A673 (cell line): Measurements from ENCODE around the gene CTAGE1. TPM values are rescaled to one million over a fixed set of nuclear protein-coding genes. Genes with fewer than 3 reads are reported as not detected.

Experiments
- BruUV-seq: library from RNA; stranded (reverse); fragments of 400-500 nt; replicated peaks from 2 replicates; lab custom pipeline; 2021; lab: Mats Ljungman, UMichigan
- CTCF ChIA-PET: fragments of 300-600 bp; sonication (Branson Sonifier 250); formaldehyde crosslinking; loops from one replicate; lab custom pipeline; 2022; ENCODE audit warnings: antibody characterized with exemption; lab: Charles Lee
- POLR2A ChIA-PET: fragments of 300-600 bp; sonication (Branson Sonifier 250); formaldehyde crosslinking; loops from one replicate; lab custom pipeline; 2022; ENCODE audit warnings: antibody characterized with exemption; ENCODE audit not compliant: low non-redundant PET; lab: Charles Lee
- DNase-seq: peaks from one replicate; pipeline ENCODE4 v3.0.0-alpha.2; 2015; ENCODE audit warnings: low spot score
- H3K27ac ChIP-seq: fragments of 200-600 bp; sonication (generic); 2 replicates; pipeline ENCODE4 v1.5.1; 2016; ENCODE audit warnings: mixed run types, low read depth, mild to moderate bottlenecking, mixed read lengths, antibody characterized with exemption, low read length; ENCODE audit not compliant: poor library complexity, severe bottlenecking
- H3K27me3 ChIP-seq: fragments of 200-600 bp; sonication (generic); replicated peaks from 2 replicates; pipeline ENCODE4 v1.6.1; 2017; ENCODE audit warnings: mixed run types, low read depth, mild to moderate bottlenecking, mixed read lengths, antibody characterized with exemption, low read length; ENCODE audit not compliant: insufficient read depth, poor library complexity
- H3K36me3 ChIP-seq: fragments of 200-600 bp; sonication (generic); 2 replicates; pipeline ENCODE4 v1.6.1; 2016; ENCODE audit warnings: mixed run types, mild to moderate bottlenecking, mixed read lengths, antibody characterized with exemption, low read length; ENCODE audit not compliant: insufficient read depth, poor library complexity, severe bottlenecking
- H3K4me1 ChIP-seq: fragments of 200-600 bp; sonication (generic); 2 replicates; pipeline ENCODE4 v1.6.1; 2017; ENCODE audit warnings: mixed run types, mild to moderate bottlenecking, mixed read lengths, antibody characterized with exemption, low read length; ENCODE audit not compliant: insufficient read depth, poor library complexity, severe bottlenecking
- H3K4me3 ChIP-seq: fragments of 200-600 bp; sonication (generic); 2 replicates; pipeline ENCODE4 v1.5.1; 2016; ENCODE audit warnings: low read depth, mixed run types, mild to moderate bottlenecking, mixed read lengths, low read length; ENCODE audit not compliant: poor library complexity, severe bottlenecking
- H3K9me3 ChIP-seq: fragments of 200-600 bp; sonication (generic); 2 replicates; pipeline ENCODE4 v1.6.1; 2016; ENCODE audit warnings: mixed run types, low read depth, mild to moderate bottlenecking, mixed read lengths, antibody characterized with exemption, low read length; ENCODE audit not compliant: poor library complexity, severe bottlenecking
- CTCF ChIP-seq: fragments of 300-800, 200-600 bp; sonication (generic); conservative IDR thresholded peaks from 2 replicates; pipeline ENCODE4 v1.5.1; 2017; ENCODE audit warnings: low read depth, mild to moderate bottlenecking, antibody characterized with exemption, low read length, moderate library complexity, mixed read lengths
- EZH2 ChIP-seq: fragments of 200-600 bp; sonication (generic); IDR thresholded peaks from 2 replicates; pipeline ENCODE4 v1.6.1; 2017; ENCODE audit warnings: borderline replicate concordance, low read depth, mild to moderate bottlenecking, mixed read lengths, antibody characterized with exemption, low read length; ENCODE audit not compliant: poor library complexity, severe bottlenecking
- intact Hi-C: fragments of 100-400 bp; cut with micrococcal nuclease; formaldehyde crosslinking; loops from one replicate; pipeline ENCODE4 v1.10.0; 2022; ENCODE audit not compliant: unreplicated experiment
- total RNA-seq: library from RNA; stranded (reverse); gene quantifications from 2 replicates; pipeline ENCODE4 v1.2.3, GENCODE V29; 2021

The CTAGE1 gene
- total RNA-seq, 1 experiment from 2014 or later: not detected

GRCh38 chr18:22436136-22436535 lies 18.4 kb upstream of the CTAGE1 start:
- POLR2A ChIA-PET: no interaction called here
- TF ChIP-seq CTCF (no peak), EZH2 (no peak)
- H3K9me3 ChIP-seq: no peaks in the 10 kb centered on the region
- H3K27ac ChIP-seq: no peak overlapping the region
- H3K27me3 ChIP-seq: no peaks in the 10 kb centered on the region
- CTCF ChIA-PET: no interaction called here
- no peak for DNase-seq
- no peak overlapping the region for H3K4me3 ChIP-seq
- H3K4me1 ChIP-seq: peaks cover 7% of the 10 kb centered on the region
- intact Hi-C loops: no loop called here
- BruUV-seq: no TSS peak
- H3K36me3 ChIP-seq: no peaks in the 10 kb centered on the region

GRCh38 chr18:22434973-22435608 lies 17.4 kb upstream of the CTAGE1 start:
- Histone ChIP-seq H3K27ac (no peak overlapping the region), H3K4me1 (peaks cover 7% of the 10 kb centered on the region), H3K36me3 (no peaks in the 10 kb centered on the region), H3K27me3 (no peaks in the 10 kb centered on the region), H3K4me3 (no peak overlapping the region), H3K9me3 (no peaks in the 10 kb centered on the region)
- CTCF ChIA-PET: no interaction called here
- TF ChIP-seq CTCF (no peak), EZH2 (no peak)
- POLR2A ChIA-PET: no interaction called here
- intact Hi-C loops: no loop called here
- no TSS peak for BruUV-seq
- DNase-seq: no peak

GRCh38 chr18:22433956-22434355 lies 16.2 kb upstream of the CTAGE1 start:
- Histone ChIP-seq H3K27ac (no peak overlapping the region), H3K36me3 (no peaks in the 10 kb centered on the region), H3K27me3 (no peaks in the 10 kb centered on the region), H3K4me1 (peaks cover 7% of the 10 kb centered on the region), H3K9me3 (no peaks in the 10 kb centered on the region), H3K4me3 (no peak overlapping the region)
- DNase-seq: peak; percentile 70
- POLR2A ChIA-PET: no interaction called here
- CTCF ChIA-PET: no interaction called here
- TF ChIP-seq EZH2 (no peak), CTCF (no peak)
- no TSS peak for BruUV-seq
- intact Hi-C loops: no loop called here
